Erythroblast (primary cell): ENCODE measurements around the gene CLINT1.
A peak's percentile ranks its signal among the peaks of the same experiment; 100 is the strongest.
"Not testable (repeated sequence)": the region's sequence is repeated elsewhere in the genome, so short reads cannot be mapped to it uniquely, and the experiment has no call there.

ENCODE experiments used
- DNase-seq, 2 experiments: peaks; one replicate each; lab custom pipeline; 2025; lab: John Stamatoyannopoulos, UW
- GATA1 ChIP-seq: IDR thresholded peaks from 2 replicates; pipeline ENCODE4 v1.6.1; 2011; ENCODE audit warnings: low read depth, mild to moderate bottlenecking, control low read depth, low read length, moderate library complexity
- POLR2A ChIP-seq: IDR thresholded peaks from 2 replicates; pipeline ENCODE4 v1.6.1; 2011; ENCODE audit warnings: mild to moderate bottlenecking, low read length

The CLINT1 gene

GRCh38 chr5:157858527-157859226 lies at the start of gene CLINT1:
CLINT1 (minus strand) TSS chr5:157859145; CDS start chr5:157858970, 175 bp downstream.
- TF ChIP-seq GATA1, result no peak
- TF ChIP-seq POLR2A, result peak; percentile 74
- peak; percentile 88 to 92 for DNase-seq

GRCh38 chr5:157908459-157908858 lies 49.5 kb upstream of the CLINT1 start:
- no peak for DNase-seq
- no peak for TF ChIP-seq GATA1
- no peak for TF ChIP-seq POLR2A

DNA sequence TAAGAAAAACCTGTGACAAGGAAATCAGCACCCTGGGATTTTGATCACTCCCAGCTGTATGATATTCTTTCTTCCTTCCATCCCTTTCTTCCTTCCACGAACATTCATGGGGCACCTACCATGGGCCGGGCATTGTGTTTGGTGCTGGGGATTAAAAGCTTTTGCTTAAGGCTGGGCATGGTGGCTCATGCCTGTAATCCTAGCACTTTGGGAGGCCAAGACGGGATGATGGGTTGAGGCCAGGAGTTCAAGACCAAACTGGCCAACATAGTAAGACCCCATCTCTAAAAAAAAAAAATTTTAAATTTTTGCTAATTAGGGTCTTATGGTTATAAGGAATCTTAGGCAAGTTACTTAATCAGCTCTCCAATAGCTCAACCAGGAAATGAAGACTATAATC lies 48.5 kb upstream of the CLINT1 start:
- no peak for DNase-seq
- no peak for TF ChIP-seq POLR2A
- no peak for TF ChIP-seq GATA1

DNA sequence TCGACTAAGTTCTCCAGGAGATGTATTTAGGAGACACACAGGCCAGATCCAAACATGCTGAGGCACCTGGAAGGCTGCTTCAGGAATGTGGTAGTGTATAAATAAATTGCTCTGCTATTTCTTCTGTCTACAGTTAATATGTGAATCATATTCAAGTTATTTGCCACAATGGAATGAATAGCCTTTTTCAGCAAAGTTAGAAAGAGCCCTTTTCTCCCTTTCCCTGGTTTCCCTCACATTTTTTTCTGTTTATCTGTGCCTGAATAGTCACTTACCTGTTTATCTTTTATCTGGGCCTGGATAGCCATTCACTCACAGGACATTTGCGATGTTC lies 44.1 kb upstream of the CLINT1 start:
- TF ChIP-seq GATA1, result no peak
- no peak for TF ChIP-seq POLR2A
- no peak for DNase-seq

DNA sequence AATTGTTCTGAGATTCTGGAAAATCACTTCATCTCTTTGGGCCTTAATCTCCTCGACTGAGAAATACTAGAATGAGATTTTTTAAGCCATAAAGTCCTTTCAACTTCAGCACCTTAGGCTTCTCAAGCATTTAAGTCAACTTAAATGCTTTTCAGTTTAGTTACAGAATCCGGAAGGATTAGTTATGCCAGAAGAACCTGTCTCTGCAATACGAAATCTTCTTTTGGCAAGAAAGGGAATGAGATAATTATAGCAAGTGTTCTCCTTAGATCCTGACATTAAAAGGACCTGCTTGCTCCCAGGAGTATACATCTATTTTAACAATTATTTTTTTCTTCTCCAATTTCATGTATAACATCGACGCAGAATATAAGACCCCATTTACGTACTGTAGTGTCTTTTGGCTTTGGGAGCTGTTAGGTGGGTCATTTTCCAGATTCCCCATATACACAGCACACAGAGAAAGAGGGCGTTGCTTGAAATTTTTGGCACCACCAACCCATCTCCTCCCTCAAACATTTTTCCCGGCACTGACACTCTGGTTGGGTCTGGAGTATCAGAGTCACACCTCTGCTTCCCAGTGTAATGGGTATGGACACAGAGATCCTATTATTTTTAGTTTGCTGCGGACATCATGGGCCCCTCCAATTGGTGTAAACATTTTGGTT lies 43.6 kb upstream of the CLINT1 start:
- DNase-seq, result no peak
- TF ChIP-seq GATA1, result no peak
- TF ChIP-seq POLR2A, result no peak

DNA sequence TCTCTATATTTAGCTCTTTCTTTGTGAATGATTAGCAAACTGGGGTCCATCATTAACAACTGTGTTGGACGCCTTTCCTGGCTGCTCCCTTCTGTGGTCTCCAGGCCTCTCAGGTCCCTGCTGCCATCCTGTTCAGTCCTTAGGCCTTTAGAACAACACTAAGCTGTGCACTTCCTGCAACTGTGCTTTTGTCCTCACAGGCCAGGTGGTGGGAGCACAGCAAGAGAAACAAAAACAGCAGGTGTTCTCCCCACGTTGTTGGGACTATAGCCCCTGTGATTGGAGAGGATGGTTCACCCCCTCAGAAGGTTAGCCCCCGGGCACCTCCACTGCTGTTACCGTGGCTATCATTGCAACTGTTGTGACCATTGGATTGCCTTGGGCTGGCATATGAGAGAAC lies 41.7 kb upstream of the CLINT1 start:
- no peak for DNase-seq
- TF ChIP-seq POLR2A (no peak), GATA1 (no peak)

DNA sequence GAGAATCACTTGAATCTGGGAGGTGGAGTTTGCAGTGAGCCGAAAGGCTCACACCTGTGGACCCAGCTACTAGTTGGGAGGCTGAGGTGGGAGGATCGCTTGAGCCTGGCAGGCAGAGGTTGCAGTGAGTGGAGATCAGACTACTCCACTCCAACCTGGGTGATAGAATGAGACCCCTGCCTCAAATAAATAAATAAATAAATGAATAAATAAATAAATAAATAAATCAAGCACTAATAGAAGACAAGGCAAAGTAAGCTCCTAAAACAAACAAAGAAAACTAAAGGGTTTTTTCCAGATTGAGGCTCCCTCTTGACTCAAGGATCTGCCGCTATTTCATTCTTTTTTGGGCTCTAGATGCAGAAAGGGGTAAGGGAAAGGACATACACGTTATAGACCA lies 34.7 kb upstream of the CLINT1 start:
- no peak for DNase-seq

DNA sequence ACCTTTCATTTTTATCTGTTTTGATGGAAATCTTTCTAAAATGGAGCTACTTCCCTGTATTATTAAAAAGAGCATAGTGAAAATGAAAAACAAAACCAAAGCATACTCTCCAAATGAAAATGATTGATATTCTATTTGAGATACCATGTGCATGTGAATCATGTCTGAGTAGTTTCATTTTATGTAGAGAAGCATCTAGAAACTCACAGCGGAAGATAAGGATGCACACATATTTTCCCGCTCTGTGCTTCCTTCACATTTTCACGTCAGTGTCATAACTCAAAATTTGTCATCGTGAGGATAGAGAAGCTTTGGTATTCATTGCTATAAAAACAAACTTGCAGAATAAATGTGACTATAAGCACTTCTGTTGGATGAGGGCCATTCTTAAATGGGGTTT lies 34.0 kb upstream of the CLINT1 start:
- no peak for TF ChIP-seq GATA1
- TF ChIP-seq POLR2A, result no peak

More for the DNA sequence above, 34.7 kb upstream of the CLINT1 start:
- TF ChIP-seq POLR2A, result no peak
- no peak for TF ChIP-seq GATA1

GRCh38 chr5:157890836-157891597 lies 32.1 kb upstream of the CLINT1 start:
- DNase-seq, result no peak
- TF ChIP-seq GATA1, result no peak
- TF ChIP-seq POLR2A, result no peak

More for the DNA sequence above, 34.0 kb upstream of the CLINT1 start:
- no peak for DNase-seq

DNA sequence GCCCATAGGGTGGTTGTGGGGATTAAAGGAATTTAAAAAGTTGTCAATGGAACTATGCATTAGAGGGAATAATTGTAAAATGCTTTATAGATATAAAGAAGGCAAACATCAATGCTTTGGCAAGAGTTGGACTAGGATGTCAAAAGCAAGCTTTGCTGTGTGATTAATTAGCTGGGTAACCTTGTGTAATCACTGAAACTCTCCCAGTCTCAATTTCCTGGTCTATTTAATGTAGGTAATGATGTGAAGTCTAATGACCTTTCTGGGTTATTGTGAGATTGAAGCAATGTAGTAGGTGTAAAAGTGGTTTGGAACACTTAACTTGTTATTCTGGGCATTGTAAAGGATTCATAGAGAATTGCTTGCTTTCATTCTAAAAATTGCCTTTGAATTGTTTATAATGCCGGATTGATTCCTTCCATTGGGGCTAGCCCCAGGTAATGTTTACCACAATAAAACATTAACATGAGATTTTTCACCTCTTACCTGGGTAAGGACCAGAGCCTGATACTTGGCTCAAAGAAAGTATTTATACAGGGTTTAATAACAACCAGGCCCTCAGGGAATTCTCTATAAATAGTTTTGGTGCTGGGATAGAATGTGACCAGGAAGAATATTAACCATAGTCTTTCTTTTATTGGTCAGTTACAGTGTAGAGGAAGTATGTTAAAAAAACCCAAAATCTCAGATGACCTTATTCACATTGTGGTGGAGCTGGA lies 30.0 kb upstream of the CLINT1 start:
- TF ChIP-seq POLR2A, result no peak
- no peak for TF ChIP-seq GATA1
- DNase-seq, result no peak

DNA sequence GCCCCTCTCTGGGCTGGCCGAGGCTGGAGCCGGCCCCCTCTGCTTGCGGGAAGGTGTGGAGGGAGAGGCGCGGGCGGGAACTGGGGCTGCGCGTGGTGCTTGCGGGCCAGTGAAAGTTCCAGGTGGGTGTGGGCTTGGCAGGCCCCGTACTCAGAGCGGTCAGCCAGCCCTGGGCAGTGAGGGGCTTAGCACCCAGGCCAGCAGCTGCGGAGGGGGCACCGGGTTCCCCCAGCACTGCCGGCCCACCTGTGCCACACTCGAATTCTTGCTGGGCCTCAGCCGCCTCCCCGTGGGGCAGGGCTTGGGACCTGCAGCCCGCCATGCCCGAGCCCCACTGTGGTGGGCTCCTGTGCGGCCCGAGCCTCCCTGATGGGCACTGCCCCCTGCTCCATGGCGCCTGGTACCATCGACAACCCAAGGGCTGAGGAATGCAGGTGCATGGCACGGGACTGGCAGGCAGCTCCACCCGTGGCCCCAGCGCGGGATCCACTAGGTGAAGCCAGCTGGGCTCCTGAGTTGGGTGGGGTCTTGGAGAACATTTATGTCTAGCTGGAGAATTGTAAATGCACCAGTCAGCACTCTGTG lies 27.9 kb upstream of the CLINT1 start:
- TF ChIP-seq POLR2A, result no peak
- no peak for TF ChIP-seq GATA1
- no peak for DNase-seq

GRCh38 chr5:157885051-157885450 lies 26.1 kb upstream of the CLINT1 start:
- not testable (repeated sequence) for DNase-seq

- DNase-seq, result not testable (repeated sequence)
These were observed 22.6 kb upstream of the CLINT1 start for GRCh38 chr5:157881498-157881897.

GRCh38 chr5:157877821-157878220 lies 18.9 kb upstream of the CLINT1 start:
- no peak for DNase-seq
- TF ChIP-seq POLR2A (no peak), GATA1 (no peak)
